HEK293 (cell line): ENCODE measurements around the gene PIGN.

ENCODE experiments used
- CTCF ChIA-PET: fragments of 350-600 bp; formaldehyde crosslinking; extraction: SDS; loops from one replicate; lab custom pipeline; 2021; ENCODE audit warnings: antibody characterized with exemption; lab: Yijun Ruan, JAX
- POLR2A ChIA-PET: fragments of 300-600 bp; formaldehyde crosslinking; extraction: SDS; loops from one replicate; lab custom pipeline; 2020; ENCODE audit warnings: antibody characterized with exemption, inconsistent platforms; lab: Yijun Ruan, JAX
- H3K27ac ChIP-seq: fragments of 200-500 bp; sonication (Bioruptor generic); 2 replicates; pipeline ENCODE4 v1.5.1; 2014; ENCODE audit warnings: low read depth, low read length, control low read depth, inconsistent platforms; ENCODE audit errors: extremely low read depth
- H3K36me3 ChIP-seq, 2 experiments: fragments of 200-500 bp in 1 of 2; sonication (Bioruptor generic) in 1 of 2; 1 replicate in 1 of 2; 2 replicates in 1 of 2; pipeline ENCODE4 v1.5.1; 2014 to 2017; ENCODE audit warnings: inconsistent platforms in 2 of 2, low read length in 2 of 2; ENCODE audit not compliant: control insufficient read depth in 2 of 2, insufficient read depth in 1 of 2
- H3K4me1 ChIP-seq: fragments of 200-500 bp; sonication (Bioruptor generic); 2 replicates; pipeline ENCODE4 v1.5.1; 2014; ENCODE audit warnings: mild to moderate bottlenecking, low read length, inconsistent platforms; ENCODE audit not compliant: control insufficient read depth, insufficient read depth
- H3K4me3 ChIP-seq: 2 replicates; pipeline ENCODE4 v1.5.1; 2011; ENCODE audit warnings: low read depth, mild to moderate bottlenecking, control low read depth, low read length, moderate library complexity
- H3K9me3 ChIP-seq: fragments of 200-500 bp; sonication (Bioruptor generic); 2 replicates; pipeline ENCODE4 v1.5.1; 2014; ENCODE audit warnings: low read depth, low read length, inconsistent platforms; ENCODE audit not compliant: control insufficient read depth, insufficient read depth
- SP2 ChIP-seq: fragments of 450-650 bp; formaldehyde crosslinking; IDR thresholded peaks from 2 replicates; pipeline ENCODE4 v1.5.1; 2016; ENCODE audit warnings: missing biosample characterization, missing genetic modification characterization
- ZNF184 ChIP-seq: fragments of 450-650 bp; IDR thresholded peaks from 2 replicates; pipeline ENCODE4 v1.5.1; 2018; ENCODE audit warnings: missing biosample characterization, mild to moderate bottlenecking, missing genetic modification characterization
- ZNF548 ChIP-seq: fragments of 450-650 bp; formaldehyde crosslinking; IDR thresholded peaks from 2 replicates; pipeline ENCODE4 v1.5.1; 2016; ENCODE audit warnings: missing biosample characterization, missing genetic modification characterization
- ZNF626 ChIP-seq: fragments of 450-650 bp; sonication (Bioruptor Pico); formaldehyde crosslinking; IDR thresholded peaks from 2 replicates; pipeline ENCODE4 v1.5.1; 2018; ENCODE audit warnings: missing biosample characterization, missing genetic modification characterization, inconsistent platforms
- ZNF701 ChIP-seq: fragments of 450-650 bp; formaldehyde crosslinking; IDR thresholded peaks from 2 replicates; pipeline ENCODE4 v1.5.1; 2016; ENCODE audit warnings: missing biosample characterization, missing genetic modification characterization
- TF ChIP-seq, protein P1 (sequence below): fragments of 450-650 bp; formaldehyde crosslinking; IDR thresholded peaks from 2 replicates; pipeline ENCODE4 v1.5.1; 2016; ENCODE audit warnings: missing biosample characterization, missing genetic modification characterization
- TF ChIP-seq, protein P2 (sequence below): fragments of 450-650 bp; formaldehyde crosslinking; IDR thresholded peaks from 2 replicates; pipeline ENCODE4 v1.5.1; 2016; ENCODE audit warnings: missing biosample characterization, missing genetic modification characterization
- TF ChIP-seq, protein P3 (sequence below): fragments of 450-650 bp; formaldehyde crosslinking; IDR thresholded peaks from 2 replicates; pipeline ENCODE4 v1.5.1; 2016; ENCODE audit warnings: missing biosample characterization, missing genetic modification characterization
- TF ChIP-seq, protein P4 (sequence below): fragments of 450-650 bp; formaldehyde crosslinking; conservative IDR thresholded peaks from 2 replicates; pipeline ENCODE4 v1.5.1; 2016; ENCODE audit warnings: low read depth, missing biosample characterization, missing genetic modification characterization
- TF ChIP-seq, protein P5 (sequence below): fragments of 450-650 bp; formaldehyde crosslinking; IDR thresholded peaks from 2 replicates; pipeline ENCODE4 v1.5.1; 2016; ENCODE audit warnings: missing biosample characterization, missing genetic modification characterization, borderline replicate concordance

PIGN gene

DNA sequence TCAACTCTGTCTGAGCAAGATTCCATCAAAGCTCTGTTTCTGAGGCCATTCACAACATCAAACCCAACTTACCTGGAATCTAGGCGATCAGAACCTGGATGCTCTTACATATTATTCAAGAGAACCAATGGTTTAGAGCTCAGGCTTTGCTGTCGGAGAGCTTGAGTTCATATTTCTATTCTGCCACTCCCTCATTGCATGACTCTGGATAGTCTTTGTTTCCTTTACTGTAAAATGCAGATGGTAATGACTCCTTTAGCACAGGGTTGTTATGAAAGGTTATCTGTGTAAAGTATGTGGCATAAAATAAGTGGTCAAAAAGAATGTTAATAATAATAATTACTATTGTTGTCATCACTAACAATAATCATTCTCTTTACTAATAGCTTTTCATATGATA, 12.8 kb upstream of the PIGN start:
- no peak overlapping the region for H3K4me3 ChIP-seq
- H3K36me3 ChIP-seq: no peaks in the 10 kb centered on the region; a peak in 1 of 3 replicates
- no peaks in the 10 kb centered on the region for H3K9me3 ChIP-seq
- POLR2A ChIA-PET: interaction anchor here (3.7 kb wide), 1 partner anchor 13 kb away, joined by 23 read pairs; the partner anchor contains the start of genes PIGN and RELCH
- peaks cover 10% of the 10 kb centered on the region for H3K4me1 ChIP-seq
- no peak overlapping the region for H3K27ac ChIP-seq
- TF ChIP-seq, protein P1, sequence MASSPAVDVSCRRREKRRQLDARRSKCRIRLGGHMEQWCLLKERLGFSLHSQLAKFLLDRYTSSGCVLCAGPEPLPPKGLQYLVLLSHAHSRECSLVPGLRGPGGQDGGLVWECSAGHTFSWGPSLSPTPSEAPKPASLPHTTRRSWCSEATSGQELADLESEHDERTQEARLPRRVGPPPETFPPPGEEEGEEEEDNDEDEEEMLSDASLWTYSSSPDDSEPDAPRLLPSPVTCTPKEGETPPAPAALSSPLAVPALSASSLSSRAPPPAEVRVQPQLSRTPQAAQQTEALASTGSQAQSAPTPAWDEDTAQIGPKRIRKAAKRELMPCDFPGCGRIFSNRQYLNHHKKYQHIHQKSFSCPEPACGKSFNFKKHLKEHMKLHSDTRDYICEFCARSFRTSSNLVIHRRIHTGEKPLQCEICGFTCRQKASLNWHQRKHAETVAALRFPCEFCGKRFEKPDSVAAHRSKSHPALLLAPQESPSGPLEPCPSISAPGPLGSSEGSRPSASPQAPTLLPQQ (tag by site-specific recombination): no peak
- no peak for TF ChIP-seq ZNF626
- TF ChIP-seq, protein P2, sequence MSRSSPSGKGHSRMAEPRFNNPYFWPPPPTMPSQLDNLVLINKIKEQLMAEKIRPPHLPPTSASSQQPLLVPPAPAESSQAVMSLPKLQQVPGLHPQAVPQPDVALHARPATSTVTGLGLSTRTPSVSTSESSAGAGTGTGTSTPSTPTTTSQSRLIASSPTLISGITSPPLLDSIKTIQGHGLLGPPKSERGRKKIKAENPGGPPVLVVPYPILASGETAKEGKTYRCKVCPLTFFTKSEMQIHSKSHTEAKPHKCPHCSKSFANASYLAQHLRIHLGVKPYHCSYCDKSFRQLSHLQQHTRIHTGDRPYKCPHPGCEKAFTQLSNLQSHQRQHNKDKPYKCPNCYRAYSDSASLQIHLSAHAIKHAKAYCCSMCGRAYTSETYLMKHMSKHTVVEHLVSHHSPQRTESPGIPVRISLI: no peak
- no peak for TF ChIP-seq ZNF701 (tag by site-specific recombination)
- TF ChIP-seq, protein P3, sequence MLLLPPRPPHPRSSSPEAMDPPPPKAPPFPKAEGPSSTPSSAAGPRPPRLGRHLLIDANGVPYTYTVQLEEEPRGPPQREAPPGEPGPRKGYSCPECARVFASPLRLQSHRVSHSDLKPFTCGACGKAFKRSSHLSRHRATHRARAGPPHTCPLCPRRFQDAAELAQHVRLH (tag by site-specific recombination): no peak
- TF ChIP-seq SP2 (tag by site-specific recombination): no peak
- no peak for TF ChIP-seq ZNF184 (tag by site-specific recombination)
- TF ChIP-seq, protein P4, sequence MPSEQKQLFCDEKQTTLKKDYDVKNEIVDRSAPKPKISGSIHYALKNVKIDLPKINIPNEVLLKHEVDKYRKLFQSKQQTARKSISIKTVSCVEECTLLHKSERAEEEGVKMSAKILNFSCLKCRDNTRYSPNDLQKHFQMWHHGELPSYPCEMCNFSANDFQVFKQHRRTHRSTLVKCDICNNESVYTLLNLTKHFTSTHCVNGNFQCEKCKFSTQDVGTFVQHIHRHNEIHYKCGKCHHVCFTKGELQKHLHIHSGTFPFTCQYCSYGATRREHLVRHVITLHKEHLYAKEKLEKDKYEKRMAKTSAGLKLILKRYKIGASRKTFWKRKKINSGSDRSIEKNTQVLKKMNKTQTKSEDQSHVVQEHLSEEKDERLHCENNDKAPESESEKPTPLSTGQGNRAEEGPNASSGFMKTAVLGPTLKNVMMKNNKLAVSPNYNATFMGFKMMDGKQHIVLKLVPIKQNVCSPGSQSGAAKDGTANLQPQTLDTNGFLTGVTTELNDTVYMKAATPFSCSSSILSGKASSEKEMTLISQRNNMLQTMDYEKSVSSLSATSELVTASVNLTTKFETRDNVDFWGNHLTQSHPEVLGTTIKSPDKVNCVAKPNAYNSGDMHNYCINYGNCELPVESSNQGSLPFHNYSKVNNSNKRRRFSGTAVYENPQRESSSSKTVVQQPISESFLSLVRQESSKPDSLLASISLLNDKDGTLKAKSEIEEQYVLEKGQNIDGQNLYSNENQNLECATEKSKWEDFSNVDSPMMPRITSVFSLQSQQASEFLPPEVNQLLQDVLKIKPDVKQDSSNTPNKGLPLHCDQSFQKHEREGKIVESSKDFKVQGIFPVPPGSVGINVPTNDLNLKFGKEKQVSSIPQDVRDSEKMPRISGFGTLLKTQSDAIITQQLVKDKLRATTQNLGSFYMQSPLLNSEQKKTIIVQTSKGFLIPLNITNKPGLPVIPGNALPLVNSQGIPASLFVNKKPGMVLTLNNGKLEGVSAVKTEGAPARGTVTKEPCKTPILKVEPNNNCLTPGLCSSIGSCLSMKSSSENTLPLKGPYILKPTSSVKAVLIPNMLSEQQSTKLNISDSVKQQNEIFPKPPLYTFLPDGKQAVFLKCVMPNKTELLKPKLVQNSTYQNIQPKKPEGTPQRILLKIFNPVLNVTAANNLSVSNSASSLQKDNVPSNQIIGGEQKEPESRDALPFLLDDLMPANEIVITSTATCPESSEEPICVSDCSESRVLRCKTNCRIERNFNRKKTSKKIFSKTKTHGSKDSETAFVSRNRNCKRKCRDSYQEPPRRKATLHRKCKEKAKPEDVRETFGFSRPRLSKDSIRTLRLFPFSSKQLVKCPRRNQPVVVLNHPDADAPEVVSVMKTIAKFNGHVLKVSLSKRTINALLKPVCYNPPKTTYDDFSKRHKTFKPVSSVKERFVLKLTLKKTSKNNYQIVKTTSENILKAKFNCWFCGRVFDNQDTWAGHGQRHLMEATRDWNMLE: no peak
- TF ChIP-seq ZNF548 (tag by site-specific recombination): no peak
- TF ChIP-seq, protein P5, sequence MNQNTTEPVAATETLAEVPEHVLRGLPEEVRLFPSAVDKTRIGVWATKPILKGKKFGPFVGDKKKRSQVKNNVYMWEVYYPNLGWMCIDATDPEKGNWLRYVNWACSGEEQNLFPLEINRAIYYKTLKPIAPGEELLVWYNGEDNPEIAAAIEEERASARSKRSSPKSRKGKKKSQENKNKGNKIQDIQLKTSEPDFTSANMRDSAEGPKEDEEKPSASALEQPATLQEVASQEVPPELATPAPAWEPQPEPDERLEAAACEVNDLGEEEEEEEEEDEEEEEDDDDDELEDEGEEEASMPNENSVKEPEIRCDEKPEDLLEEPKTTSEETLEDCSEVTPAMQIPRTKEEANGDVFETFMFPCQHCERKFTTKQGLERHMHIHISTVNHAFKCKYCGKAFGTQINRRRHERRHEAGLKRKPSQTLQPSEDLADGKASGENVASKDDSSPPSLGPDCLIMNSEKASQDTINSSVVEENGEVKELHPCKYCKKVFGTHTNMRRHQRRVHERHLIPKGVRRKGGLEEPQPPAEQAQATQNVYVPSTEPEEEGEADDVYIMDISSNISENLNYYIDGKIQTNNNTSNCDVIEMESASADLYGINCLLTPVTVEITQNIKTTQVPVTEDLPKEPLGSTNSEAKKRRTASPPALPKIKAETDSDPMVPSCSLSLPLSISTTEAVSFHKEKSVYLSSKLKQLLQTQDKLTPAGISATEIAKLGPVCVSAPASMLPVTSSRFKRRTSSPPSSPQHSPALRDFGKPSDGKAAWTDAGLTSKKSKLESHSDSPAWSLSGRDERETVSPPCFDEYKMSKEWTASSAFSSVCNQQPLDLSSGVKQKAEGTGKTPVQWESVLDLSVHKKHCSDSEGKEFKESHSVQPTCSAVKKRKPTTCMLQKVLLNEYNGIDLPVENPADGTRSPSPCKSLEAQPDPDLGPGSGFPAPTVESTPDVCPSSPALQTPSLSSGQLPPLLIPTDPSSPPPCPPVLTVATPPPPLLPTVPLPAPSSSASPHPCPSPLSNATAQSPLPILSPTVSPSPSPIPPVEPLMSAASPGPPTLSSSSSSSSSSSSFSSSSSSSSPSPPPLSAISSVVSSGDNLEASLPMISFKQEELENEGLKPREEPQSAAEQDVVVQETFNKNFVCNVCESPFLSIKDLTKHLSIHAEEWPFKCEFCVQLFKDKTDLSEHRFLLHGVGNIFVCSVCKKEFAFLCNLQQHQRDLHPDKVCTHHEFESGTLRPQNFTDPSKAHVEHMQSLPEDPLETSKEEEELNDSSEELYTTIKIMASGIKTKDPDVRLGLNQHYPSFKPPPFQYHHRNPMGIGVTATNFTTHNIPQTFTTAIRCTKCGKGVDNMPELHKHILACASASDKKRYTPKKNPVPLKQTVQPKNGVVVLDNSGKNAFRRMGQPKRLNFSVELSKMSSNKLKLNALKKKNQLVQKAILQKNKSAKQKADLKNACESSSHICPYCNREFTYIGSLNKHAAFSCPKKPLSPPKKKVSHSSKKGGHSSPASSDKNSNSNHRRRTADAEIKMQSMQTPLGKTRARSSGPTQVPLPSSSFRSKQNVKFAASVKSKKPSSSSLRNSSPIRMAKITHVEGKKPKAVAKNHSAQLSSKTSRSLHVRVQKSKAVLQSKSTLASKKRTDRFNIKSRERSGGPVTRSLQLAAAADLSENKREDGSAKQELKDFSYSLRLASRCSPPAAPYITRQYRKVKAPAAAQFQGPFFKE (tag by site-specific recombination): no peak
- CTCF ChIA-PET: interaction anchor here (0.5 to 4.5 kb wide), 5 partner anchors 8 to 1304 kb away, joined by 3 to 19 read pairs (median 4); no protein-coding TSS in a partner anchor
